GM21576 (cell line): ENCODE results near the gene DRC3.
A peak's percentile ranks its signal among the peaks of the same experiment; 100 is the strongest.

Experiments used
- ATAC-seq: cut with Tn5 transposase; IDR thresholded peaks from one replicate; pipeline ENCODE4 v1.9.1; 2021; ENCODE audit warnings: mild to moderate bottlenecking, moderate library complexity; ENCODE audit not compliant: unreplicated experiment

DRC3 gene

DNA sequence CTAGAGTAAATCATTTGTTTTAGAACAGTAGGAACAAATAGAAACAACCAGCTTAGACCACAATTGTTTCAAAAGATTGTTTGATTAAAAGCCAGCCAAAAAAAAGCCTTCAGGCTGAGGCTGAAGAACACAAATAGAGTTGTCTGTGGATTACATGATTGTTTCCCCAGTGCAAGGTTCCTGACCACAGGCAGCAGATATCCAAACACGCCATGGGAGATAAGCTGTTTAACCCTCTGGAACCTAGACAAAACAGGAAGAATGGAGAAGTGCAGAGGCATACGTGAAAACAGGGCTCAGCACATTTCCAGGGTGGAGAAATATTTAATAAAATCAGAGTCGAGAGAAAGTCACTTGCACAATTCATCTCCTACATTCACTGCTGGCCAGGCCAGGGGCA lies 45.3 kb downstream of the DRC3 start:
- ATAC-seq, result no peak

DNA sequence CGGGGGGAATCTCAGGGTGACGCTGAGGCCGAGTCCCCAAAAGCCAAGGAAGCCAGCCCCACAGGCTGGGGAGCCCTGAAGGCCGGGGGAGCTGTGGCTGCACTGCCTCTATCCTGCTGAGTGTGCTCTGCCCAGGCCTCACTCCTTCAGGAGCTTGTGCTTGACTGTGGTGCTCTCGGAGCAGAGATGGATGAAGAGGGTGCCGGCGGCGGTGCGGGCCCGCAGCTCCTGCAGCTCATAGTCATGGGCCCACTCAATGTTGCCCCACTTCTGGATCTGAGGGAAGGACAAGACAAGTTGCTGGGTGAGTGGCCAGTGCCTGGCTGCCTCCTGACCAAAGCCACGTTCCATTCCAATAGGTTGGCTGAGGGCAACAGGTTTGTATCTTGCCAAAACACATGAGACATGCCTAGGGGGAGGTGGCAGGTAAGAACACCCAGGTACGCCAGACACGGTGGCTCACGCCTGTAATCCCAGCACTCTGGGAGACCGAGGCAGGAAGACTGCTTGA lies 45.8 kb downstream of the DRC3 start:
- ATAC-seq, result no peak

DNA sequence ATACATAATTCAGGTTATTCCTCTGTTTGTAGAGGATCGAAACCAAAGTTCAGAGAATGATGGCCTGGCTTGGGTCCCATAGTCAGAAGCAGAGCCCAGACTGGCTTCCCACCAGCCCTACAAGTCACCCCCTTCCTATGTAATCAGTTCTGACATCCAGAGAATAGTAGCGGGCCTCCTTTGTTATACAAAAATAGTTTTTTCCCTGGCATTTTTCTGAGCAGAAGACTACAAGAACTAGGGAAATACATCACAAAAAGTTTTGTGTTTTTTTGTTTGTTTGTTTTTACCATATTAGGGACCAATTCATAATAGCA lies 47.1 kb downstream of the DRC3 start:
- ATAC-seq, result no peak

DNA sequence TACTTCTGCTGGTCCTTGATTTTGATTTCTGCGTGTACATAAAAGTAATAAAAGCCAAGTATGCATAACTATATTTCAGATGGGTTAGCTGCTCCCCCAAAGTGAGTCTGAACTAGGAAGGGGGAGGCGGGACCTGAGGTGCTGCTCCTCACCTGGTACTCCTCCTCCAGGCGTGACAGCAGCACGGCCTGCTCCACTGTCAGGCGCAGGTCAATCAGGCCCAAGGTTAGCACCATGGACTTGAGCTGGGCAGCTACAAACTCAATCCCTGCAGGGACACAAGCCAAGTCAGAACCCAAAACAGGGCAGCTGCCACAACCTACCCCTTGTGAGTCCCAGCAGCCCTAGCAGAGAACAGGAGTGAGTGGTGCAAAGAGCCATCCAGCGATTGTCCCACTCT lies 48.3 kb downstream of the DRC3 start:
- ATAC-seq, result no peak

DNA sequence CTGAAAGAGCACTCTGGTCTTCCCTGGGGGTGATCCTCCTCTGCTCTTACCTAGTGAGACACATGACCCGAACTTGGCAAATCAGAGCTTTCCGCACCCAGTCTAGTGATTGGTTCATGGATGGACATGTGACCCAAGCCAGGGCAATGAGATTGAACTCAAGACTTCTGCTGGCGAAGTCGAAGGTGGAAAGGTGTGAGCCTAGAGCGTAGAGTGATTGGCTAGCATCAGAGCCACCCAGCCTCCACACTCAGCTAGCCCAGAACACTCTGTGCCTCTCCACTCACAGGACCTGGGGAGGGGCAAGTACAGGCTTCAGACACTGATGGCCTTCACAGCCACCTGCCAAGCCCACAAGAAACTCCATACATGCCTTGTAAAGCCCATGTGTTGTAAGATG lies 48.7 kb downstream of the DRC3 start:
- ATAC-seq, result no peak

DNA sequence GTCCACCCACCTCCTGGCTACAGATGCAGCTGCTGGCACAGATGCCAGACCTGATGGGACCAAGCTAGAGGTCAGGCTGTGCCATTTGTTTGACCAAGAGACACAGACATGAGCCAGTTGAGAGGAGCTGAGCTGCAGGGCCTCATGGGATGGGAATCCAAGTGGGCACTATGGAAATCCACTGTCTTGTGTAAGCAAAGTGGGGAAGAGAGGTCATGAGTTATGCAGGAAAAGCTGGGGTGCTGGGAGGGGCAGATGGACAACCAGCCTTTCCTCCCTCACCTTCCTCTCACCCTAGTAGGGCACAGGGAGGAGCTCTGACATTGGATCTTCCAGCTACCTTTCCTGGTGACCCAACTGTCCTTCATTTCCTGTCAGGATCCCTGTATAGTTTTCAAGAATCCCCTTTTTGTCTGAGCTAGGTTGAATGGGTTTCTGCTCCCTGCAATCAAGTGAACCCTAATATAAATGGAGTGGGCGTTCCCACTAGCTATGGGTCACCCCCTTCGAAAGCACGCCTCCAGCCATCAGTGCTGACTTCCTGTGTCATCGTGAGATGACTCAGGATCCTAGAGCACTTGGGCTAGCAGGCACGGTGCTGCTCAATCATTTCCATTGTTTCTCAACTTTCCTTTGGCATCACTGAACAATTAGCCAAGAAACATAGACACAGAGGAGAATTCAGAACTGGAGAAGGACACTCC lies 52.7 kb downstream of the DRC3 start:
- ATAC-seq, result peak; percentile 64

DNA sequence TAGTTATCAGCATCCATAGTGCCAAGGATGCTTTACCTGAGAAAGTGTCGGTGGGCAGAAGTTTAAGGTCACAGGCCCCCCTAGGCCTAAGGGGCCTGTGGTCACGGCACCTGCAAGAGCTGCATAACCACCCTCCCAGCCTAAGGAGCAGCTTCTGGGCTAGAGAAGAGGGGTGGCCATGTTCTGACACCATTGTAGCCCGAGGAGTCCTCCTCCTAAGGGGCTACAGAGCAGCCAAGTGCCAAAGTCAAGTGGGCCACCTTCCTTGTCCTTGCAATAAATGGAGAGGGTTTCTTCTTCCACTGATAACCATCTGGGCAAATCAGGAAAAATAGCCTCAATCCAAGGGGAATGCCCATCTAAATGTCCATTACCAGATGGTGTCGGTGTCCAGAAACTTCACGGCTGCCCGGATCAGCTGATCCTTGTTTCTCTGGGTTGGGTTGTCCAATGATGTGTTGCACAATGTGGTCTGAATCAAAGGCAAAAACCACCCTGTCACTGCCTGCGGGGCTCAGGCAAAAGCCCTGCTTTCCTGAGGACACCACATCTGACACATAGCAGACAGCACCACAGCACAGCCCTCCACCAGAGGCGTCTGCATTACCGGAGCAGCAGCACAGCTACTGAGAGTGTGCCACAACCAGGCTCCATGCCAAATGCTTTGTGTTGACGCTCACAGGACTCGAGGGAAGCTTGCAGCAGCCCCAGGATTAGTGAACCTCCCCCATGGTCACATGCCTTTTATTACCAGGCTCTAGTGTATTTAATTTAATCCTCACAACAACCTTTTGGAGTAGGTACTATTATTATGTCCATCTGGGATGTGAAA lies 53.5 kb downstream of the DRC3 start:
- no peak for ATAC-seq

DNA sequence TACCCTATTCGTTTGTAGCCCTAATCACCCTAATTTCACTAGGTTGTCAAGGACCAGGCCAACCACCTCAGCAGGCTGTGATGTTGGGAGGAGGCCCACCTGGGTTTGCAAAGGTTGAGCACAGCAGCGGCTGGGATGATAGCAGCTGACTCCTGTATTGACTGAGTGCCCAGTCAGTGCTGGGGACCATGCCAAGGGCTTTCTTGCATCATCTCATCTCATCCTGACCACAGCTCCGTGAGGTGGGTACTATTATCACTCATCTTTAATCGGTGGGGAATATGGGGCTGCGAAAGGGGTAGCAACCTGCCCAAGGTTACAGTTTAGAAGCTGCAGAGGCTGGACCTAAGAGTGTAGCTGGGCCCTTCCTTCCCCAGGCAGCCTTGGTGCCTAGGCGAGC lies 54.6 kb downstream of the DRC3 start:
- ATAC-seq, result no peak

DNA sequence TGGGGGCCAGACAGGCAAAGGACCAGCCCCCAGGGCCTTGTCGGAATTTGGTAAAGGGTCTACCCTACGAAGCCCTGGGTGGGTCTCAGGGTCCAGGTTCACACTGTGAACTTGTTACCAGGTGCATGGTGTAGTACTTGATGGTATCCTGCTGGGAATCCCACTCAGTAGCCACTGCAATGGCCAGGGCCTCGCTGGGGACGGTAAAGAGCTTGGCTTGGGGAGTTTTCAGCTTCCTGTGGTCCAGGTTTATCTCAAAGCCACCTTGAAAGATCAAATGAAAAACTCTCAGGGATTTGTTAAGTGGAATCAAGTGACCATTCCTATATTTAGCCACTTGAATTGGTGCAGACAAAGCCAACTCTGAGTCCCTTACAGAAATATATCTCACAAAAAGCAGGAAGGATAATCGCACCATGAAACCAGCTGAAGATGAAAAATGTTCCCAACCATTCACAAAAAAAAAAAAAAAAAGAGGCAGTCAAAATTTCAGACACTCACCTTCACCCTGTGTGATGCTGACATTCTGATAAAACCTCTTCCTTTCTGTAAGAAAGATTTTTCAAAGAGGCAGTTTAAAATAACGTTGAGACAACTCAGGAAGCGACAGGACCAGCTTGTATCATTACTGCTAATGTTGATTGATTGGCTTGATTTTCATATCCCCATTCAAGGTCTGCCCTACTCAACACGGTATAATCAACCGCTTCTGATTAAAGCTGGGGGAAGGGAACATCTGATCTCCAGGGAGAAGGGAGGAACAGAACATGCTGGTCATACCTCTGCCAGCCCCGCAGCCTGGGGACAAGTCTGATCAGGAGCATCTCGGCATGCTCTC lies 55.7 kb downstream of the DRC3 start:
- no peak for ATAC-seq

DNA sequence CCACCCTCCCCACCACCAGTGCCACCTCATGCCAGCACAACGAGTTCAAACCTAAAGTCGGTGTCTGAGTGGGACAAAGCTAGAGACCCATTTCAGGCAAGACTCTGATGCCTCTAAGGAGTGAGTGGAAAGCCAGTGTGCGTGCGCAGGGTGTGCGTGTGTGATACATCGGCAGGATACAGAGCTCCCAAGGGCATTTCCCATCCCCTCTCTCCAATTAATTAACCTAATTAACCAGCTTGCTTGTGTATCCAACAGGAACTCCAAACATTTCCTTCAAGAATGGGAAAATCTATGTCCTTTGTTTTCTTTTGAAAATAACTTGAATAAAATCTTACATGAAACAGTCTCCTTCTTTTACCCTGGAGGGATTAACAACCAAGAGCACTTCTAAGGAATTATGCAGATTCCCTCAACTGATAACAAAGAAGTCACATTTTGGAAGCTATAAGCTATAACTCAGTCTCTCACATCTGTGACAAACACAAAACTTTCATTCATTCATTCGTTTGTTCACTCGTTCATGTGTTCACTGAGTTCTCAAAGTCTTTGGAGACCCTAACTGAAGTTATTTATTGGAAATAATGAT lies 56.4 kb downstream of the DRC3 start:
- ATAC-seq, result no peak

DNA sequence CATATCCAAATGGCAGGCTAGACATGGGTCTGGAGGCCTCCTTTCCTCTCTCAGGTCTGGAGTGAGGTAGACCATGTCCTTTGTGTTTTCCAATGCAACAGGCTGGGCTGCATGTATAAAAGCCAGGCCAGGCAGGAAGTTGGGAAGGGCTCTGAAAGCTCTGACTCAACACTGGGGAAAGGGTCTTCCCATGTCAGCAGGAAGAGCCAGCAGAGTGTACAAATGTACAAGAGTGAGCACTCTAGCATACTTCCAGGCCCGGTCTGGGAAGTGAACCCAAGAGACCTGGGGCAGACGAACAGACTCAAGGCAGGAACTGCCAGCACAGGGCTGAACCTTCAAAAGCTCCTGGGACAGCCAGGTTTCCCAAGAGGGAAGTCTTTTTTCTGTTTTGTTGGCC lies 59.3 kb downstream of the DRC3 start:
- no peak for ATAC-seq

DNA sequence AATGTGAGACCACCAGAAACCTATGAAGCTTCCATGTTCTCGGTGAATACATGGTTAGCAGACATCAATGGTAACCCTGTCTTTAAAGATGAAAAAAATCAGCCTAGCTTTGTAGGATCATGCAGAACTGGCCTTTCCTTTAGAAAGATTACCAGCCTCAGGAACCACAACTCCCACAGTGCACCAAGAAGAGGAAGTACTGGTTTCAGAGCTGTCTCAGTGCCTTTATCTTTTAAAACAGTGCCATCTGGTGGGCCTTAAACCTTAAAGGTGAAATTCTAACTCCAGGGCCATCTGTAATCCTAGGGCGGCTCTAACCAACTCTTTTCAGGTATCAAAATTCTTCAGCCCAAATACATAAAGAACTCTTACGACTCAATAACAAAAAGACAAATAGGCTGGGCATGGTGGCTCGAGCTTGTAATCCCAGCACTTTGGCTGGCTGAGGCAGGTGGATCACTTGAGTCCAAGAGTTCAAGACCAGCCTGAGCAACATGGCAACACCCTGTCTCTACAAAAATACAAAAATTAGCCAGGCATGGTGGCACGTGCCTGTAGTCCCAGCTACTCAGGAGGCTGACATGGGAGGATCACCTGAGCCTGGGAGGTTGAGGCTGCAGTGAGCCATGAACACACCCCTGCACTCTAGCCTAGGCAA lies 60.9 kb downstream of the DRC3 start:
- ATAC-seq, result no peak

DNA sequence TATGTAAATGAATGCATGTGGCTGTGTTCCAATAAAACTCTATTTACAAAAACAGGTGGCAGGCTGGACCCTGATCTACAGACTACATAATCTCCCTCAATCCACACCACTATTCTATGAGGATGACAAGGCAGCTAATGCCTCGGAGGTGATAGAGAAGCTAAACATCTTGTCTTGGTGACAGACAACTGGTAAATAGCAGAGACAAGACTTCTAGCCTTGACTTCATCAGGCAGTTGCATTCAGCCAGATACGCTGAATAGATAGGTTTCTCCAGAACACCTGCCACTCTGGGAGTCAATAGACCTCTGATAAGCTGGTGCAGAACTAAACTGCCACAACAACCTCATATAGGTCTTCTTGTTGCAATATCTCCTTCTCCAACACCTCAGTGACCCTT lies 63.0 kb downstream of the DRC3 start:
- ATAC-seq, result no peak

DNA sequence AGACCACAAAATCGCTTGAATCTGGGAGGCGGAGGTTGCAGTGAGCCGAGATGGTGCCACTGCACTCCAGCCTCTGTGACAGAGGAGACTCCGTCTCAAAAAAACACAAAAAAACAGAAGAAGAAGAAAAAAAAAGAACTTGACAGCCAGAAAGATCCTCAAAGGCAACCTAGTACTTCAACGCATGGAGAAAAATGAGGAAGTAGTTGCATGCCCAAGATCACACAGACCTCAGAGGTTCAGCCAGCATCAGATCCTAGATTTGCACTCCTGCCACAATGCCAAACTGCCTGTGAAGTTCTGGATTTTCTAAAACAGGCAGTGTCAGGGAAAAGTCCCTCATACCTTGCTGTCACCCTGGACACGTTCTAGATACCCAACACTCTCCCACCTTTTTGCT lies 64.8 kb downstream of the DRC3 start:
- ATAC-seq, result no peak

DNA sequence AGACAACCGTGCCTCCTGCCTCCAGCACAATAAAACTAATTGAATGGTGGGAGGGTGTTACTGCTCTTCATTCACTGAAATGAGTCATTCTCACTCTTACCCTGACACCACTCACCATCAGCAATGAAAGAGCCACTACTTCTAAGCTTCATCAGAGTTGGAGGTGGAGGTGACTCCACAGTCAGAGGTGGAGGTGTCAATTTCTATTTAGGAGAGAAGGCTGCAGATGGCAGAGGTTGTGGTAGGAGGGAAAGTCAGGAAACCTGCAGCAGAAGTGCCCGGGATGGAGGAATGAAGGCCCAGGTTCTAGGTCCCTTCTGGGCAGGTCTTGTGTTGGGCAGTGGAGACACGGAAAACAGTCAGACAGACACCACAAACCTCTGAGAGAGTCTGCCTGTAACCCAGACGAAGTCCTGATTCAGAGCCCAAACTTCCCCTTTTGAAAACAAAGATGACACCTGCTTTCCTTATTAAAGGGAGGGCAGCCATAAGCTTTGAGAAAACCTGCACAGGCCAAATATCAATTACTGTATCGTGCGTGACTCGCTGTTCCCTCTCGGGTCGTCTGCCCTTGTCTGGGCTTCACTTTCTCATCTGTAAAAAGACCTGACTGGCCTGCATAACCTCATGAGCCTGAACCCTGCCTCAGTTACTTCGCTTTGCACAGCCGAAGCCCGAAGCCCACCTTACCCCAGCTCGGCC lies 65.6 kb downstream of the DRC3 start:
- no peak for ATAC-seq

DNA sequence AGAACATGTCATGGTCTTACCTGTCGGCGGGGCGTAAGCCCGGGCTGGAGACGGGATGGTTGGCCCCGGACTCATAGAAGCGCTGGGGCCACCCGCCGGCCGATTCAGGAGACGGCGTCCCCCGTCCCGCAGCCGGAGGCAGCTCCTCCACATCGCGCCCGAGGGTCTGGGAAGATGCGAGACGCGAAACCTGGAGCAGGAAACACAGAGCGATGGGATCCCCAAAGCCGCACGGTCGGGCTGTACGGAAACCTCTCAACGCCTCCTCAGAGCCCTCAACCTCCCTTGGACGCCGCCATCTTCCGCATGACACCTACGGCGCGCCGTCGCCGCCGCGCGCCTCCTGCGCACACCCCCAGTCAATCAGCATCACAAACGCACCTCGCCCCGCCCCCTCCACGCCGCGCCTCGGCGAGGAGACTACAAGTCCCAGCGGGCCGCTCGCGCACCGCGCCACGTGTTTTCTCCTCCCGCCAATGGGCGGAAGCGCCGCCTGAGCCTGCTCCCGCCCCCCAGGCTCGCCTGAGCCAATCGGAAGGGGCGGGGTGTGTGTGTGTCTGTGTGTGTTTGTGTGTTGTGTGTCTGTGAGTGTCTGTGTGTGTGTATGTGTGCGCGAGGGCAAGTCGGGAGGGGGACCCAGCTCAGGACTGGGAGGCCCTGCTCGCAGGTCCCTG lies 66.3 kb downstream of the DRC3 start, which contains the start of the genes ATPAF2 and GID4:
ATPAF2 (minus strand) TSS at position 308 of the 674 bp plus-strand sequence; CDS start at position 153, 155 bp downstream.
GID4 (plus strand) TSS at position 548 of the 674 bp plus-strand sequence; CDS start at position 605, 57 bp downstream.
- ATAC-seq, result peak; percentile 82

DNA sequence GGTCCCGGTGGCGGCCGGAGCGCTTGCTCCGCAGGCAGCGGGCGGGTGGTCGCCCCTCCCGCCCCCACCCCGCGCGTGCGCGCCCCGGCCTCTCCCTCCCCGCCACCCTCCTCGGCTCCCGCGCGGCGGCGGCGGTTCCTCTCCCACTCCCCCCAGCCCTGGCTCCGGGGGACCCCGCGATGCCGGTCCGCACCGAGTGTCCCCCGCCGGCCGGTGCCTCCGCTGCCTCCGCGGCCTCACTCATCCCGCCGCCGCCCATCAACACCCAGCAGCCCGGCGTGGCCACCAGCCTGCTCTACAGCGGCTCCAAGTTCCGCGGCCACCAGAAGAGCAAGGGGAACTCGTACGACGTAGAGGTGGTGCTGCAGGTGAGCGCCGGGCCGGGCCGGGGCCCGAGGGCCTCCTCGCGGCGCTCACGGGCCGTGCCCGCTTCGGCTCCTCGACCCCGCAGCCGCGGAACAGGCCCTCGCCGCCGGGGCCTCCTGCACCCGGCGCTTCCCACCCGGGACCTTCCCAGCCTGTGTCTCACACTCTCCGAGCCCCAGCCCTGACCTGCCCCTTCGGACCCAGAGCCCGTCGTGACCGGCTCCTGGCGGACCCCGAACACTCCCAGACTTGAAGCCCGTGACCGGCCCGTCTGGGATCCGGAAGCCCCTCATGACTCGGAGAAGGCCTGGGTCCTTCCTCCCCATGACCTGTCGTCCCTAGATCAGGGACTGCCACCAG lies 67.0 kb downstream of the DRC3 start:
- peak; percentile 2 for ATAC-seq

DNA sequence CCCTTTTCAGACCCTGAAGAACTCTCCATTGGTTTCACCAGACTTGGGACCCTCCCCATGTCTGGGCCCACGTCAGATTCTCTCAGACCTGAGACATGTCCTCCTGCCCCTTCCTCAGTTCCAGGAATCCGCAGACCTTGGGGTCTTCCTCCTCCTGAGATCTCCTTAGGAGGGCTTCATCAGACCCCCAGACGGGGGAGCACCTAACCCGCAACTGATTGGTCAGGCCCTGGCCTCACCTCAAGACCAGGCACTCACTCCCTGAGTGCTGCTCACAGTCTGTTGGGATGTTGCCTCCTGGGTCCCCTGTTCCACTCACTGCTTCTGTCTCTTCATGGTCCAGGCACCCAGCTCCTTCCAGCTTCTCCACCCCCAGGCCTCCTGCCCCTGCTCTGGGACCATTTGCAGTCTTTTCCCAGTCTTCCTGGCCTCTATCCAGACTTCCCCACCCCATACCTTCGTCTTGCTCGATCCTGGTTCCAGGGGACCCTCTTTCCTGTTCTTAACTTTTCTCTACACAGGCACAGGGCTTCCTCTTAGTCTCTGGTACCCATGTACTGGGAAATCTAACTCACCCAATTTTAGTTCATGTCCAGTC lies 67.7 kb downstream of the DRC3 start:
- no peak for ATAC-seq
